GM13977 (cell line): ENCODE measurements around the gene PRKCD.

Experiments
- DNase-seq: peaks from one replicate; pipeline ENCODE4 v3.0.0; 2012; ENCODE audit warnings: low spot score
- in situ Hi-C: fragments of 300-500 bp; cut with MboI; formaldehyde crosslinking; loops from one replicate; pipeline ENCODE4 v1.12.0; 2022; ENCODE audit warnings: low sequenced_read_pairs, low pct_unique_long_range_greater_than_20kb, mixed read lengths, inconsistent platforms; ENCODE audit not compliant: unreplicated experiment
- TF ChIP-seq, protein P1 (sequence below): IDR thresholded peaks from 2 replicates; pipeline ENCODE4 v1.5.1; 2012; ENCODE audit warnings: mild to moderate bottlenecking, control low read depth; ENCODE audit not compliant: insufficient read depth; ENCODE audit errors: extremely low read depth, missing control alignments

The PRKCD gene

DNA sequence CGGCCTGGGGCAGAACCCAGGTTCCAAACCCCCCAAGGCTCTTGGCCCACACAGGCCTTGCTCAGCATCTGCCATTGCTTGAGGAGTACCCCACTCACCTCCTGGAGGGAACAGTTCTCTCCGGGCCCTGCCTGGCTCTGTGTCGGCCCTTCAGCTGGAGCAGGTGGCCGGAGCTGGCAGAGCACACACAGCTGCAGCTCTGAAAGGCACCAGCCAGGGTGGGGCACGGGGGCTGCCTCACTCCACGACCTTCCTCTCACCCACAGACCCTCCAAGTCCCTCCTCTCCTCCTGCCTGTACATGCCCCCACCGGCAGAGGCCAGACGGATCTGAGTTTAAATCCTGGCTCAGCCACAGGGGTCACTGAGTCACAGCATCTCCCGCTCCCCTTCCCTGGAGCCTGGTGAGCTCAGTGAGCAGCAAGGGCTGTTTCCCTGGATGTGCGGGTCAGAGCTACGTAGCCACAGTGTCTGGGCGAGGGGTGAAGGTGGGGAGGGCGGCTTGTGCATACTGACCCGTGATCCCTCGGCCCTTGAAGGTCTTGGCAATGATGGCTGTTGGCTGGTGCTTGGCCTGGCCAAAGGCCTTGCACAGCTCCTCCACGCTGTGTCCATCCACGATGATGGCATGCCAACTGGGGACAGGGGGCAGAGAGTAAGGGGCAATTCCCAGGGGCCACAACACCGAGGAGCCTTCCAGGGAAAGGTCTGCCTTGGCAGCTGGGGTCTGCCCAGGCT lies 71.8 kb downstream of the PRKCD start:
- no peak for DNase-seq

DNA sequence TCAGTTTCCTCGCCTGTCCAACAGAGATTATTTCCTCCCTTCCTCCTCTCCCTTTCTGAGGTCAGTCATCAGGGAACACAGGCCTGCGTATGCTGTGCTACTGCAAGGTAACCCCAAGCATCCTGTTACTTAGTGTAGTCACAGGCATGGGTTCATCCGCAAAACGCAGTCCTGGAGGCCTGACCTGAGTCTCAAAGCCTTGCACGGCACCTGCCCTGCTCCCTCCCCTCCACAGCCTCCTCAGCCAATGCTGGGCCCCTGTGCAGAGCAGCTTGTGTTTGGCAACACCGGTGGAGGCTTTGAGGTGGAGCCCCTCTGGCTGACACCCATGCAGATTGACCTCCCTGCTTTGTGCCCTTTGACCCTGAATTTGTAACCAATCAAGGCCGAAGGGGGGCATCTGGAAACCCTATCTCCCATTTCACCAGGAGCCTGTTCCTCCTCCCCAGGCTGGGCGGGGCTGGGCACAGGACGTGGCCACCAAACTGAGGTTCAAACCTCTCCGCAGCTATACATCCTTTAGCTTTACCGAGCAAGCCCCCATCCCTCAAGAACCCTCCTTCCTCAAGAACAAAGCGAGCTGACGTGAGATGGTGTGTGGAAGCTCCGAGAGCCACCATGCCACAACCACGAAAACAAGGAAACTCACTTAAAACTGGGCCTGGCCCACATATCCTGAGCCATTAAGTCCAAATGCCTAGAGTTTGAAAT lies 73.3 kb downstream of the PRKCD start:
- TF ChIP-seq, protein P1, sequence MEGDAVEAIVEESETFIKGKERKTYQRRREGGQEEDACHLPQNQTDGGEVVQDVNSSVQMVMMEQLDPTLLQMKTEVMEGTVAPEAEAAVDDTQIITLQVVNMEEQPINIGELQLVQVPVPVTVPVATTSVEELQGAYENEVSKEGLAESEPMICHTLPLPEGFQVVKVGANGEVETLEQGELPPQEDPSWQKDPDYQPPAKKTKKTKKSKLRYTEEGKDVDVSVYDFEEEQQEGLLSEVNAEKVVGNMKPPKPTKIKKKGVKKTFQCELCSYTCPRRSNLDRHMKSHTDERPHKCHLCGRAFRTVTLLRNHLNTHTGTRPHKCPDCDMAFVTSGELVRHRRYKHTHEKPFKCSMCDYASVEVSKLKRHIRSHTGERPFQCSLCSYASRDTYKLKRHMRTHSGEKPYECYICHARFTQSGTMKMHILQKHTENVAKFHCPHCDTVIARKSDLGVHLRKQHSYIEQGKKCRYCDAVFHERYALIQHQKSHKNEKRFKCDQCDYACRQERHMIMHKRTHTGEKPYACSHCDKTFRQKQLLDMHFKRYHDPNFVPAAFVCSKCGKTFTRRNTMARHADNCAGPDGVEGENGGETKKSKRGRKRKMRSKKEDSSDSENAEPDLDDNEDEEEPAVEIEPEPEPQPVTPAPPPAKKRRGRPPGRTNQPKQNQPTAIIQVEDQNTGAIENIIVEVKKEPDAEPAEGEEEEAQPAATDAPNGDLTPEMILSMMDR = no peak
- in situ Hi-C loops = no loop called here
- DNase-seq = no peak

More for the DNA sequence above, 71.8 kb downstream of the PRKCD start:
- TF ChIP-seq, protein P1 = no peak
- in situ Hi-C loops = no loop called here

DNA sequence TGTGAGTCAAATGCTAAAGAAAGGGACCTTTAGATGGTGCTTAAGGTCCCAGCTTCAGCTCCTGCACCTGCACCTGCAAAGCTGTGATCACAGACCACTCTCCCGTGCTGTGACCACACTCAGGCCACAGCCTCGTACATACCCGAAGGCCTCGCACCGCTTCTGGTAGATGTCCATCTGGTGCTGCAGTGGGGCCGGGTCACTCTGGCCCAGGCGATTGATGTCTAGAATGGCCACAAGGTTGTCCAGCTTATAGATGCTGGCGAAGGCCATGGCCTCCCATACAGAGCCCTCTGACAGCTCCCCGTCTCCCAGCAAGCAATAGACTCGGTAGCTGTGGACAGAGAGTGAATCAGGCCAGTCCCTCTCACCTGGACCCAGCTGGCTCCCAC lies 73.8 kb downstream of the PRKCD start:
- TF ChIP-seq, protein P1 = no peak
- in situ Hi-C loops = no loop called here
- no peak for DNase-seq

DNA sequence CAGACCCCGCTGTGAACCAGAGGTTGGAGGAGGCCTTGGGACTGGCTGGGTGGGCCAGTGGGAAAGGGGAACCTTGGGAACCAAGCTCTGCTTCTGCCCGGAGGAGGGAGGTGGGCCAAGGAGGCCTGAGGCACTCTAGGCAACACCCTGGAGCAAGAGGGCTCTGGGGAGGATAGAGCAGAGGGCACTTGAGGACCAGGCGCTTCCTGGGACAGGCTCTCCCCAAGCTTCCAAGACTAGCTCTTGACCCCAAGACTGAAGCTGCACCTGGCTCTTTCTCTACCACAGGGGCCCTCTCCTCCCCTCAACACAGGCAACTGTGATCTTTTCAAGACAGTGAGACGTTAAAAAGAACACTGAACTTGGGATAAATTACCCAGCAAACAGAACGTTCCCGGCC lies 74.5 kb downstream of the PRKCD start:
- TF ChIP-seq, protein P1 = no peak
- in situ Hi-C loops = no loop called here
- no peak for DNase-seq

DNA sequence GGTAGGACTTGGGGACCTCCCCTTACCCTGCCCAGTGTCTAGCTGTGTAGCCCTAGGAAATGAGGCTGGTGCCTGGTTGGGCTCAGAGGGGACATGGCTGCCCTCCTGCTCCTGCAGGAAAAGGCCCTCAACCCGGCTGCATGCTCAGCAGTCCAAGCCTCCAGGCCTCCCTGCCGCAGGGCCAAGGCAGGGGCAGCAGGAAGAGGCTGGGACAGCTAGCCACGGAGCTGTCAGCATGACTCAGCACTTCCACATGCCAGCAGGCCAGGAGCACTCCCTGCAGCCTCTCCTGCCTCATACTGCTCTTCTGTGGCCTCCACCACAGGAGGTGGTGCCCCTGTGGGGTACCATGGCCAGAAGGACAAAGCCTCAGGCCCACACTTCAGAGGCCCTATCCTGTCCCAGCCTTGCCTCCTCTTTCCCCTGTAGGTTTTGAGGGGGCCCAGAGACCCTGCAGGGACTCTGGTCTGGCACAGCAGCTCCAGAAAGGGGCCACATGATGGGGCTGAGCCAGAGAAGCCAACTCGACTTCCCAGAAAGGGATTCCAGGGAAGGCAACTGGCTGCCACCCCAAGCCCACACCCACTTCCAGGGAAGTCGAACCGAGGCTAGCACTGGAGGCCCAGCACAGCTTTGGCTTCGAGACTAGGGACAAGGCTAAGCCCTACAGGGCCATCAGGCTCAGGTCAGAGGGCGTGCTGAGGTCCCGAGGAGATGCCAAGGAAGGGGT lies 75.3 kb downstream of the PRKCD start:
- in situ Hi-C loops = no loop called here
- DNase-seq = no peak
- TF ChIP-seq, protein P1 = no peak

DNA sequence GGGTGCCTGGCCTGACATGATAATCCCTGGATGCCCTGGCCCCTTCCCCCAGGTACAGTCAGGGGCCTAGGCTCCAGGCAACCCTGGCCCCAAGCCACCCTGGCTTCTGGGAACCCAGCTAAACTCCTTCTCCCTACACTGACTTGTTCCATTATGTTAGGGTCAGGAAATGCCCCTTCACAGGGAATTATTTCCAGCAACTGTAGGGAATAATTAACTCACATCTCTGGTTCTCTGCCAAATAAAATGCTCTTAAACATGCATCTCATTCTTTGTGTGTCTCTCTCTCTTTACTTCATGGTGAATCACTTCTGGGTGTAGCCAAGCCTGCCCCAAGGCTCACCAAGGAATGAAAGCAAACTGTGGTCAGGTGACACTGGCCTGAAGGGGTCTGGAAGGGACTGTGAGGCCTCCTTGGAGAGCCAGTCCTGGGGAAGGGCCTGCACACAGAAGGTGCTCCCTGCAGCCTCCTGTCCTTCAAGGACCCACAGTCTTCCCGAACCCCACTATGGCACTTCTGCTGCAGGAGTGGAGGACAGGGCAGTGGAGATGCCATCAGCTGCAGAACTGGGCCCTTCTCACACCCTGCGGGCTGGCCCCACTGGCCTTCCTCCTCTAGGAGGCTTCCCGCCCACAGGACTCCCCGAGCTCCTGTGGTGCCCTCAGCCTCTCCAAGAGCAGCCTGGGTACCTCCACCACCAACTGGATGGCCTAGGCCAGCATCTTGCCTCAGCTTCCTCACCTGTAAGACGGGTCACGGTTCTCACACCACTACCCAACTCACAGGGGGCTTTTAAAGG lies 77.2 kb downstream of the PRKCD start:
- in situ Hi-C loops = no loop called here
- TF ChIP-seq, protein P1 = no peak
- DNase-seq = no peak
